DMS153 treated with DMSO at 0.1 percent for 48 hours (cell line): ENCODE data around the gene TFPI.
"Not testable (repeated sequence)": the region's sequence is repeated elsewhere in the genome, so short reads cannot be mapped to it uniquely, and the experiment has no call there.

Experiments used
- DNase-seq: peaks from one replicate; lab custom pipeline; 2025; ENCODE audit not compliant: unreplicated experiment; lab: John Stamatoyannopoulos, UW

The TFPI gene

DNA sequence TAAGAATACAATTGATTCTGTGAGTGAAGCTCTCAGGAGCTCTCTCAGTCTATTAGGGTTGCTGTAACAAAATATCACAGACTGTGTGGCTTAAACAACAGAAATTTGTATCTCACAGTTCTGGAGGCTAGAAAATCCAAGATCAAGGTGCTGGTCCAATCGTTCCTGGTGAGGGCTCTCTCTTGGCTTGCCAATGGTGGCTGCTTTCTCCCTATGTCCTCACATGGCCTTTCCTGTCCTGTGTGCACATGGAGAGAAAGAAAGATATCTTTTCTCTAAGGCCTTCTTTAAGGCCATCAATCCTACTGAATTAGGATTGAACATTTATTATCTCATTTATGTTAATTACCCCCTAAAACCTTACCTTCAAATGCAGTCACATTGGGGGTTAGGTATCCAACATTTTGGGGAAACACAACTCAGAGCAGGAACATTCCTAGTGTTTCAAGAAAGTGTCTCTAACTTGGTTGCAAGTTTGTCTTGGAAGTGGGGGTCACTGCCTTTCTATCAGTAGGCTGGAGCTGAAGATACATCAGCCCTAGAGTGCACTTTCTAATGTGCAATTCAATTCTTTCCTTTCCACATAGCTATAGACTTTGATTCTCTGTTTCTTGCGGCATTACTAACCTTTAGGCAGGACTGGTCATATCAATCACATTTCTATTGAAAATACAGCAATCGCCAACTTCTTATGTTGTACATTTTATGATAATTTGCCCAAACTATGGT lies 24.8 kb downstream of the TFPI start:
- no peak for DNase-seq

DNA sequence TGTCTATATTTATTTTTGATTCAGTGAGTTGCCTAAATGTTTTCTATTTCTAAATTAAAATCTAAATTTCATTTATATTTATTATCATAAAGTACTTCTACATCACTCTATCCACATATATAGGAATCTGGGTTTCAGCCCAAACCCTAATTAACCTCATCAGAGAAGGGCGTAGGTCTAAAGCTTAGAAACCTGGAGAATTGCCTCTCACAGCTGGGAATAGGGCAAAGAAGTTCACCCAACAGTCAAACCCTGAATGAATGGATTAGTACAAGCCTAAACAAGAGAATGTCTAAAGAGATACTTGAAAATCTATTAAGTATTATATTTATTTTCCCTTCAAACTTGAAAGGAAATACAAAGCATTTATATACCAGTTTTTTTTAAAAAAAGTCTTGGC lies 26.2 kb downstream of the TFPI start:
- no peak for DNase-seq

DNA sequence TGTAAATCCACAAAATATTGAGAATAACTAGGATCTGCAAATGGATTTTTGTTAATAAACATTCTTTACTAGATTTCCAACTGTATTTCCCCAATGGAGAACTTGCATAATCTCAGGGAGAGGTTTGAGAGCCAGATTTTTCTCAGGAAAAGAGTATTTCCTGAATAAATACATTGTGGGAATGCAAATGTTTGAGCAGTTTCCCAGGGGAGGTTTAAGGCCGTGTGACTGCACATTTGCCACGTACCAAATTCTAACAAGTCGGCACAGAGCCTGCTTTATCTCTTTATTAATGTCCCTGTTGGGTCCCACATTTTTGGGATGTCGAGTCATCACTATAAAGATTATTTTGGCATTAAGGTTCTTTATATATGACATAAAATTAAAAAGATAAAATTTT lies 27.0 kb downstream of the TFPI start:
- no peak for DNase-seq

DNA sequence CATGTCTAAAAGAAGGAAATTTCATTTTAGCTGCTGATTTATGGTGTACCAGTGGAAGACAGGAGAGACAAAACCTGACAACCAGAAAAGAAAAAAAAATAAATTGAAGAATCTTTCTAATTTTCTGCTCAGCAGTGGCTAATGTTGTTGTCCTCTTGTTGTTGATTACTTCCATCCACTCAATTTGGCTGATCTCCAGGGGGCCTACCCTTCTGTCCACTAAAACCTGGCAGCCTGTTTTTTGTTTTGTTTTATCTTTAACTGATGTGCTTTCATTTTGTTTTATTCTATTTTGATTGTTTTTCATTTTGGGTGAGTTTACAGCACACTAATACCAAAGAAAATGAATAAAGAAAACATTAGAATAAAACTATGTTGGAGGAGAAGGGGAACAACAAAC lies 27.4 kb downstream of the TFPI start:
- no peak for DNase-seq

DNA sequence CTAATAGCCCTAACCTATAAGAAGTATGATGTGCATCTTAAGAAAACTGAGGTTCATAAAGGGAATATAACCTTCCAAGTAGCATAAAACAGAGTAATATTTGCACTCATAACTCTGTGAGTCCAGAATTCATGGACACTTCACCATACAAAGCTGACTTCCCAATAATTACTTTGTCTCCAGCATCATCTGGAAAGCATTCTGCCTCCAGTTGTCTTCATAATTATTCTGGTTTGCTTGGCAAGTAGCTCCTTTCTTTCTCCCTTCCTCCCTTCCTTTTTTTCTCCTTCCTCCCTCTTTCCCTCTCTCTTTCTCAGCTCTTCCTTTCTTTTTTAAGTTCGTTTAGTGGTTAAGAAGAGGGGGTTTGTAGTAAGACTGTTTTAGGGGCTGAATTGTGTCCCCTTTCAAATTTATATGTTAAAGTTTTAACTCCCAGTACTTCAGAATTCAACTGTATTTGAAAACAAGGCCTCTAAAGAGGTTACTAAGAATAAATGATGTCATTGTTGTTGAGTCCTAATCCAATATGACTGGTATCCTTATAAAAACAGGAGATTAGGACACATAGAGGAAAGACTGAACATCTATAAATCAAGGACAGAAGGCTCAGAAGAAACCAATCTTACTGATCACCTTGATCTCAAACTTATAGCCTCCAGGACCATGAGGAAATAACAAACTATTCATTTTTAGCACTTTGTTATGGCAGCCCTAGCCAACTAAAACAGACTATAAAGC lies 28.9 kb downstream of the TFPI start:
- no peak for DNase-seq

DNA sequence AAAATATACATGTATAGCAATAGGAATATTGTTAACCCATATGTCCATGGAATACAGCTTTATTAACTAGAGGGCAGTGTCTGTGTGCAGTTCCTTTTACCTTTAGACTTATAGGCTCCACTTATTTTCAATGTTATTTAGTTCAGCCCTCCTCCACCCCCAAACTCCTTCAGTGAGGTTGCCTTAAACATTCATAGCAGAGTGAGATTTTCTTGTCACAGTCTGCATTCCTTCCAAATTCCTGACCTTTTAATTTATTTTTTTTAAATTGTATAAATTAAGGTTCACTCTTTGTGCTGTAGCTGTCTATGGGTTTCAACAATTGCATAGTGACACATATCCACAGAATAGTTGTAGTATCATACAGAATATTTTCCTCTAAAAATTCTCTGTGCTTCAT lies 30.9 kb downstream of the TFPI start:
- no peak for DNase-seq

DNA sequence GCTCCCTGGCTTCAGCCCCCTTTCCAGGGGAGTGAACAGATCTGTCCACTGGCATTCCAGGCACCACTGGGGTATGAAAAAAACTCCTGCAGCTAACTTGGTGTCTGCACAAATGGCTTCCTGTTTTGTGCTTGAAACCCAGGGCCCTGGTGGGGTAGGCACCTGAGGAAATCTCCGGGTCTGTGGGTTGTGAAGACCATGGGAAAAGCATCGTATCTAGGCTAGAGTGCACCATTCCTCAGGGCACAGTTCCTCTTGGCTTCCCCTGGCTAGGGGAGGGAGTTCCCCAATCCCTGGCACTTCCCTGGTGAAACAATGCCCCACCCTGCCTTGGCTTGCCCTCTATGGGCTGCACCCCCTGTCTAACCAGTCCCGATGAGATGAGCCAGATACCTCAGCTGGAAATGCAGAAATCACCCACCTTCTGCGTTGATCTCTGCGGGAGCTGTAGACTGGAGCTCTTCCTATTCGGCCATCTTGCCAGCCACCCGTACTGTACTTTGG lies 34.1 kb downstream of the TFPI start:
- no peak for DNase-seq

DNA sequence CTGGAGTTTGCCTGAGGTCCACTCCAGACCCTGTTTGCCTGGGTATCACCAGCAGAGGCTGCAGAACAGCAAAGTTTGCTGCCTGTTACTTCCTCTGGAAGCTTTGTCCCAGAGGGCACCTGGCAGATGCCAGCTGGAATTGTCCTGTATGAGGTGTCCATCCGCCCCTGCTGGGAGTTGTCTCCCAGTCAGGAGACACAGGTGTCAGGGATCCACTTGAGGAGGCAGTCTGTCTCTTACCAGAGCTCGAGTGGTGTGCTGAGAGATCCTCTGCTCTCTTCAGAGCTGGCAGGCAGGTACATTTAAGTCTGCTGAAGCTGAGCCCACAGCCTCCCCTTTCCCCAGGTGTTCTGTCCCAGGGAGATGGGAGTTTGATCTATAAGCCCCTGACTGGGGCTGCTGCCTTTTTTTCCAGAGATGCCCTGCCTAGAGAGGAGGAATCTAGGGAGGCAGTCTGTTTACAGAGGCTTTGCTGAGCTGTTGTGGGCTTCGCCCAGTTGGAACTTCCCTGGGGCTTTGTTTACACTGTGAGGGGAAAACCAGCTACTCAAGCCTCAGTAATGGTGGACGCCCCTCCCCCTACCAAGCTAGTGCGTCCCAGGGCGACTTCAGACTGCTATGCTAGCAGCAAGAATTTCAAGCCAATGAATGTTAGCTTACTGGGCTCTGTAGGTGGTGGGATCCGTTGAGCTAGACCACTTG lies 34.7 kb downstream of the TFPI start:
- no peak for DNase-seq

DNA sequence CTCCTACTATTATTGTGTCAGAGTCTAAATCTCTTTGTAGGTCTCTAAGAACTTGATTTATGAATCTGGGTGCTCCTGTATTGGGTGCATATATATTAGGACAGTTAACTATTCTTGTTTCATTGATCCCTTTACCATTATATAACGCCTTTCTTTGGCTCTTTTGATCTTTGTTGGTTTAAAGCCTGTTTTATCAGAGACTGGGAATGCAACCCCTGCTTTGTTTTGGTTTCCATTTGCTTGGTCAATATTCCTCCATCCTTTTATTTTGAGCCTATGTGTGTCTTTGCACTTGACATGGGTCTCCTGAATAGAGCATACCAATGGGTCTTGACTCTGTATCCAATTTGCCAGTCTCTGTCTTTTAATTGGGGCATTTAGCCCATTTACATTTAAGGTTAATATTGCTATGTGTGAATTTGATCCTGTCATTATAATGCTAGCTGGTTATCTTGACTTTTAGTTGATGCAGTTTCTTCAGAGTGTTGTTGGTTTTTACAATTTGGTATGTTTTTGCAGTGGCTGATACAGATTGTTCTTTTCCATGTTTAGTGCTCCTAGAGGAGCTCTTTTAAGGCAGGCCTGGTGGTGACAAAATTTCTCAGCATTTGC lies 36.4 kb downstream of the TFPI start:
- not testable (repeated sequence) for DNase-seq

DNA sequence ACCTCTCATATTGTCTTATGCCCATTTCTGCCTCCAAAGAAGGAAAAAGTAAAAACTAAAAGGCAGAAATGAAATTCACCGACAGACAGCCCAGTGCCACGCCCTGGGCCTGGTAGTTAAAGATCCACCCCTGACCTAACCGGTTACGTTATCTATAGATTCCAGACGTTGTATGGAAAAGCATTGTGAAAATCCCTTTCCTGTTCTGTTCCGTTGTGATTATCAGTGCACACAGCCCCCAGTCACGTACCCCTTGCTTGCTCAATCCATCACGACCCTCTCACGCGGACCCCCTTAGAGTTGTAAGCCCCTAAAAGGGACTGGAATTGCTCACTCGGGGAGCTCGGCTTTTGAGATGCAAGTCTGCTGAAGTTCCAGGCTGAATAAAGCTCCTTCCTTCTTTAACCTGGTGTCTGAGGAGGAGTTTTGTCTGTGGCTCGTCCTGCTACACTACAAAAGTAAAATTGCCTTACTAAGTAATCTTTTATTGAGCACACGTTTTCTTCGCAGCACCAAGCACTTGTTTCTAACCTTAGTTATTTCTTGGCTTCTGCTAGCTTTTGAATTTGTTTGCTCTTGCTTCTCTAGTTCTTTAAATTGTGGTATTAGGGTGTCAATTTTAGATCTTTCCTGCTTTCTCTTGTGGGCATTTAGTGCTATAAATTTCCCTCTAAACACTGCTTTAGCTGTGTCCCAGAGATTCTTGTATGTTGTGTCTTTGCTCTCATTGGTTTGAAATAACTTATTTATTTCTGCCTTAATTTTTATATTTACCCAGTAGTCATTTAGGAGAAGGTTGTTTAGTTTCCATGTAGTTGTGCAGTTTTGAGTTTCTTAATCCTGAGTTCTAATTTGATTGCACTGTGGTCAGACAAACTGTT lies 37.4 kb downstream of the TFPI start:
- not testable (repeated sequence) for DNase-seq

DNA sequence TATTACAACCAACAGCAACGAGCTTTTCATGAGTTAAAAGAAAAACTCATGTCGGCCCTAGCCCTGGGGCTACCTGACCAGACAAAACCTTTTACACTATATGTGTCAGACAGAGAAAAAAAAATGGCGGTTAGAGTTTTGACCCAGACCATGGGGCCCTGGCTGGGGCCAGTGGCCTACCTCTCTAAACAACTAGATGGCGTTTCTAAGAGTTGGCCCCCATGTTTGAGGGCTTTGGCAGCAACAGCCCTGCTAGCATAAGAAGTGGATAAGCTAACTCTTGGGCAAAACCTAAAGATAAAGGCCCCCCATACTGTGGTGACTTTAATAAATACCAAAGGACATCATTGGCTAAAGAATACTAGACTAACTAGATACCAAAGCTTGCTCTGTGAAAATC lies 39.3 kb downstream of the TFPI start:
- no peak for DNase-seq

DNA sequence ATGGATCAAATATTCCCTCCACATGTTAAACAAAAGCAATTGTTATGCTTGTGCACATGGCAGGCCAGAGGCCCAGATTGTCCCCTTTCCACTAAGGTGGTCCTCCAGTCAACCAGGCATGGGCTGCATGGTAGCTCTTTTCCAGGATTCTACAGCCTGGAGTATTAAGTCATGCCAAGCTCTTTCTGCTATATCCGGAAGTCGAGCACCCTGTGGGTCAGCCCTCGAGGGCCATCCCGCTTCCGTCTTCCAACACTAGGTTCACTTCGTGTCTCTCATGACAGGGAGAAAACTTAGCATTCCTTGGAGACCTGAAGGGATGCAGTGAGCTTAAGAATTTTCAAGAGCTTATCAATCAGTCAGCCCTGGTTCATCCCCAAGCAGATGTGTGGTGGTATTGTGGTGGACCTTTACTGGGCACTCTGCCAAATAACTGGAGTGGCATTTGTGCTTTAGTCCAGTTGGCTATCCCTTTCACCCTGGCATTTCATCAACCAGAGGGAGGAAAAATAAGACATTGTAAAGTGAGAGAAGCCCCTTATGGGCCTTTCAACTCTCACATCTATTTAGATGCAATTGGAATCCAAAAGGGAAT lies 39.9 kb downstream of the TFPI start:
- DNase-seq: not testable (repeated sequence)

DNA sequence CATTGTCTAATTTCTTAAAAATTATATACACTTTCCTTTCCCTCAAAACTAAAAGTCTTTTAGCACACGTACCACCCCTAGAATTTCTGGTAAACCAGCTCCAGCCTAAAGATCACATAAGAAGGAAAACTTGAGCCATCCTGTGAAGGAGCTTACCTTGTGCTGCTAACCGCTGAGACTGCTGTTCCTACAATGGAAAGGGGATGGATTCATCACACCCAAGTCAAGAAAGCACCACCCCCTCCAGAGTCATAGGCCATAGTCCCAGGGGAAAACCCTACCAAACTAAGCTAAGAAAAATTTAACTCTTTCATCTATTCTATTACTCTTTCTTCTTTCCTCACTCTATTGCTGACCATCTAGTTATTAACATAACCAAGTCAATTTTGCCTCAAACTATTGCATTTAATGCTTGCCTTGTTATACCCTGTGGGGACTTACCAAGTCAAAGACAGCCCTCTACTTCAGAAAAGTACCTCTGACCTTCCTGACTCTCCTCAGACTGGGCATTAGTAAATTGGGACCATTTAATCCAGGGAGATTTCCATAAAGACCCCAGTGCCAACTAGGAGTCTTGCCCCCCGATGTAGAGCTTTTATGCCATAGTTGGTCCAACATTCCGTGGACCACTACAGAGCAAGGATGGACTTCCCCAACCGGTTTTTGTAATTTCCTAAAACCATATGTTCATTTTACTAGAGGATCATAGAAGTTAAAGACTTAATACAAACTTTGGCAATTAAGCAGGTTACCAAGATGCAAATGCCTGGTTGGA lies 40.6 kb downstream of the TFPI start:
- not testable (repeated sequence) for DNase-seq

DNA sequence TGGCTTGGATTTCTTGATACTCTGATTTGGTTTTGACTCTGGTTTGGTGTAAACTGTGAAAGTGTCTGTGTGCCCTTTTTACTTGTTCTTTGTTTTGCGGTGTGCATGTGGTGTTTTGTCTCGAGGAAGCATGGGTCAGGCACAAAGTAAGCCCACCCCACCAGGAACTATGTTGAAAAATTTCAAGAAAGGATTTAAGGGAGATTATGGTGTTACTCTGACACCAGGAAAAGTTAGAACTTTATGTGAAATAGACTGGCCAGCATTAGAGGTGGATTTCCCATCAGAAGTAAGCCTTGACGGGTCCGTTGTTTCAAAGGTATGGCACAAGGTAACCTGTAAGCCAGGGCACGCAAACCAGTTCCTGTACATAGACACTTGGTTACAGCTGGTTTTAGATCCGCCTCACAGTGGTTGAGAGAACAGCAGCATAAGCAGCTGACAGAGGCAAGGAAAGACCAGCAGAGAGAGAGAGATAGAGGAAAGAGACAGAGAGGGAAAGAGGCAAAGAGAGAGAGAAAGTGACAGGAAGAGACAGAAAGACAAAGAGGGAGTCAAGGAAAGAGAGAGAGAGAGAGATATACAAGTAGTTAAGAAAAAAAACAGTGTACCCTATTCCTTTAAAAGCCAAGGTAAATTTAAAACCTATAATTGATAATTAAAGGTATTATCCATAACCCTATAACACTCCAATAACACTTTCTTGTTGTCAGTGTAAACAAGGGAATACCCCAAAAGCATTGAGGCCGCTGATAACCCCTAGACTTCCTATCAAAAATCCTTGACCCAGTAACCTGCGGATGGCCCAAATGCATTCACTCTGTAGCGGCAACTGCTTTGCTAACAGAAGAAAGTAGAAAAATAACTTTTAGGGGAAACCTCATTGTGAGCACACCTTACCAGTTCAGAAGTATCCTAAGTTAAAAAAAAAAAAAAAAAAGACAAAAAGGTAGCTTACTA lies 42.6 kb downstream of the TFPI start:
- no peak for DNase-seq

DNA sequence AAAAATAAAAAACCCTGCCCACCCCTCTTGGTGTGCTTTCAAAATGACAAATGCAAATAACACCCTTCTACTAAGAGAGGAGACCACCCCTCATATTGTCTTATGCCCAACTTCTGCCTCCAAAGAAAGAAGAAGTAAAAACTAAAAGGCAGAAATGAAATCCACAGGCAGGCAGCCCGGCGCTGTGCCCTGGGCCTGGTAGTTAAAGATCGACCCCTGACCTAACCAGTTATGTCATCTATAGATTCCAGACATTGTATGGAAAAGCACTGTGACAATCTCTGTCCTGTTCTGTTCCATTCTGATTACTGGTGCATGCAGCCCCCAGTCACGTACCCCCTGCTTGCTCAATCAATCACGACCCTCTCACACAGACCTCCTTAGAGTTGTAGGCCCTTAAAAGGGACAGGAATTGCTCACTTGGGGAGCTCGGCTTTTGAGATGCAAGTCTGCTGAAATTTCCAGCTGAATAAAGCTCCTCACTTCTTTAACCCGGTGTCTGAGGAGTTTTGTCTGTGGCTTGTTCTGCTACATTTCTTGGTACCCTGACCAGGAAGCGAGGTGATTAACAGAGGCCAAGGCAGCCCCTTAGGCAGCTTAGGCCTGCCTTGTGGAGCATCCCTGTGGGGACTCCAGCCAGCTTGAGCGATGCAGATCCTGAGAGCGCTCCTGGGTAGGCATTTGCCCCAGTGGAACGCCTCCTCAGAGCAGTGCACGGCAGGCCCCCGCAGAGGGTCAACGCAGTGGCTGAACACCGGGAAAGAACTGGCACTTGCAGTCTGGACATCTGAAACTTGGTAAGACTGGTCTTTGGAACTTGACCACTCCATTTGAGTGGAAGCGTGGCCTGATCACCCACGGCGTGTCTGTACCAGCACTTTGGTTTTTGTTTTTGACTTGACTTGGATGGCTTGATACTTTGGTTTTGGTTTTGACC lies 43.5 kb downstream of the TFPI start:
- not testable (repeated sequence) for DNase-seq

DNA sequence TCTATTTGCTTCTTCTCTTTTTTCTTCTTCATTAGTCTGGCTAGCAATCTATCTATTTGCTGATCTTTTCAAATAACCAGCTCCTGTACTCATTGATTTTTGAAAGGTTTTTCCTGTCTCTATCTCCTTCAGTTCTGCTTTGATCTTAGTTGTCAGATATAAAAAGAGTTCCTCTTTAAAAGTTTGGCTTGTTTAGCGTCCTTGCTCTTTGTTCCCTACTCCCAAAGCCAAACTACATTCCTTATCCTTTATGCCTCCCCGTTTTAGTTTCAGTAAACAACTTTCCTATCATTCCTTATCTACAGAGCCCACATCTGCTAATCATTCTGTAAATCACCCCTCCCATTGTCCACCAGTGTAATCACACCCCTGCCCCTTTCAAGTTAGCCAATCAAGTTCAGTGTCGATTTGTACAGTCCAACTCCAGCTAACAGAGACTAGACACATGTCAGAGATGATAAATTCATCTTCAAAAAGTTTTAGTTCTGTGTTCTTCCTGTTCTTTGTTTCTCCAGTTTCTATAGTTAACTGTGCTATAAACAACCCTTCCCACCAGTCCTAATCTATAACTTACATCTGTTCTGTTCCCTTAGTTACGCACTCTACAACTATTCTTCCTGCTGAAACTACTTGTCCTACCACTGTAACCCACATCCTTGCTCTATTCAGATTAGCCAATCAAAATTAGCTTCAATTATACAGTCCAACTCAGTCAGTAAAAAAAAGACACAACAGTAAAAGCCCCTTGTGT lies 44.4 kb downstream of the TFPI start:
- no peak for DNase-seq
